Endothelial cell of hepatic sinusoid (primary cell): ENCODE measurements around the gene CTAGE4.
"Not testable (repeated sequence)": the region's sequence is repeated elsewhere in the genome, so short reads cannot be mapped to it uniquely, and the experiment has no call there.

Source experiments
- in situ Hi-C: cut with HindIII; loops from 2 replicates; pipeline ENCODE4 v1.10.0; 2017; ENCODE audit warnings: low sequenced_read_pairs

The CTAGE4 gene, protein sequence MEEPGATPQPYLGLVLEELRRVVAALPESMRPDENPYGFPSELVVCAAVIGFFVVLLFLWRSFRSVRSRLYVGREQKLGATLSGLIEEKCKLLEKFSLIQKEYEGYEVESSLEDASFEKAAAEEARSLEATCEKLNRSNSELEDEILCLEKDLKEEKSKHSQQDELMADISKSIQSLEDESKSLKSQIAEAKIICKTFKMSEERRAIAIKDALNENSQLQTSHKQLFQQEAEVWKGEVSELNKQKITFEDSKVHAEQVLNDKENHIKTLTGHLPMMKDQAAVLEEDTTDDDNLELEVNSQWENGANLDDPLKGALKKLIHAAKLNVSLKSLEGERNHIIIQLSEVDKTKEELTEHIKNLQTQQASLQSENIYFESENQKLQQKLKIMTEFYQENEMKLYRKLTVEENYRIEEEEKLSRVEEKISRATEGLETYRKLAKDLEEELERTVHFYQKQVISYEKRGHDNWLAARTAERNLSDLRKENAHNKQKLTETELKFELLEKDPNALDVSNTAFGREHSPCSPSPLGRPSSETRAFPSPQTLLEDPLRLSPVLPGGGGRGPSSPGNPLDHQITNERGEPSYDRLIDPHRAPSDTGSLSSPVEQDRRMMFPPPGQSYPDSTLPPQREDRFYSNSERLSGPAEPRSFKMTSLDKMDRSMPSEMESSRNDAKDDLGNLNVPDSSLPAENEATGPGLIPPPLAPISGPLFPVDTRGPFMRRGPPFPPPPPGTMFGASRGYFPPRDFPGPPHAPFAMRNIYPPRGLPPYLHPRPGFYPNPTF

DNA sequence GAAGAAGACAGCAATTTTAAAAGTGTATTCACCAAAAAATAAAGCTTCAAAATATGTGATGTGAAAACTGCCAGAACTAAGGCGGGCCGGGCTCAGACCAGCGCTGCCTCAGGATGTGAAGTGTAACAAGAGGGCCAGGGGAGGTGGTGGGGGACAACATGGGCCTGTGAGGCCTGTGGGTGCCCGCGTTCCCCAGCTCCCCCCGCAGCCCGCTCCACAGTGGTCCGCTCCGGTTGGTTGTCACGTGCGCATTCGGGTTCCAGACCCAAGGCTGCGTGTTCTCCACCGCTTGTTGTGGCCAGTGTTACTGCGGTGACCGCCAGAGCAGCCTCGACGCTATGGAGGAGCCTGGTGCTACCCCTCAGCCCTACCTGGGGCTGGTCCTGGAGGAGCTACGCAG is at the start of gene CTAGE4:
Gene CTAGE4, plus strand, starts transcription at position 301 of the 400 bp plus-strand sequence. Its CDS starts 38 bp downstream, at position 339.
- in situ Hi-C loops = not testable (repeated sequence)

DNA sequence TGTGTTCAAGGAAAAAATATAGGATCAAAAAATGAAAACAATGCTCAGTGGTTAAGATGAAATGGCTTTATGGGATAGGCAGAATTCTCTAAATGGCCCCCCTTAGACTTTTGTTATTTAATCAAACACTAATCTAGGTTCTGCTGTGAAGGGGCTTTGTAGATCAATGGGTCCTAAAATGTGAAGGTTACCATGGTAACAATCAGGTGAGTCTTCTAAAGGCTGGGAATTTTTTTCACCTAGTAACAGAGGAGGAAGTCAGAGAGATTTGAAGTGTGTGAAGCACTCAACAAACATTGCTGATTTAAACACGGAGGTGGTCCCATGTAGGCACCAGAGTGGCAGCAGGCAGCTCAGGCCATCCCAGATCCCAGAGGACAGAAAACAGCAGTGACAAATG is 49.1 kb upstream of the CTAGE4 start:
- in situ Hi-C loops = no loop called here

DNA sequence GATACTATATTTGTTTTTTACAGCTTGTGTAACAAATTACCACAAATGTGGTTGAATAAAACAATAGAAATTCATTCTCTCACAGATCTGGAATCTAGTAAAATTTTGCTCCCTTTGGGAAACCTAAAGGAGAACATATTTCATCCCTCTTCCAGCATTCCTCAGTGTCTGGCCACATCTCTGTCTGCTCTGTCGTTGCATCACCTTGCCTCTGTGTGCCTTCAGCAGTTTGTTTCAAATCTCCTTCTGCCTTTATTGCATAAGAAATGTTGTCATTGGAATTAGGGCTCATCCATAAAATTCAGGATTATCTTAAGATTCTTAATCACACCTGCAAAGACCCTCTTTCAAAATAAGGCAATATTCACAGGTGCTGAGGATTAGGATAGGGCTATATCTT is 45.8 kb upstream of the CTAGE4 start:
- in situ Hi-C loops = no loop called here

DNA sequence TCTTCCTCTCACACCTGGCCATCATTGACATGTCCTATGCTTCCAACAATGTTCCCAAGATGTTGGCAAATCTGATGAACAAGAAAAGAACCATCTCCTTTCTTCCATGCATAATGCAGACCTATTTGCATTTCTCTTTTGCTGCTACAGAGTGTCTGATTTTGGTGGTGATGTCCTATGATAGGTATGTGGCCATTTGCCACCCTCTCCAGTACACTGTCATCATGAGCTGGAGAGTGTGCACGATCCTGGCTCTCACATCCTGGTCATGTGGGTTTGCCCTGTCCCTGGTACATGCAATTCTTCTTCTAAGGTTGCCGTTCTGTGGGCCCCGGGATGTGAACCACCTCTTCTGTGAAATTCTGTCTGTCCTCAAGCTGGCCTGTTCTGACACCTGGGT is 41.1 kb upstream of the CTAGE4 start:
- in situ Hi-C loops = no loop called here

DNA sequence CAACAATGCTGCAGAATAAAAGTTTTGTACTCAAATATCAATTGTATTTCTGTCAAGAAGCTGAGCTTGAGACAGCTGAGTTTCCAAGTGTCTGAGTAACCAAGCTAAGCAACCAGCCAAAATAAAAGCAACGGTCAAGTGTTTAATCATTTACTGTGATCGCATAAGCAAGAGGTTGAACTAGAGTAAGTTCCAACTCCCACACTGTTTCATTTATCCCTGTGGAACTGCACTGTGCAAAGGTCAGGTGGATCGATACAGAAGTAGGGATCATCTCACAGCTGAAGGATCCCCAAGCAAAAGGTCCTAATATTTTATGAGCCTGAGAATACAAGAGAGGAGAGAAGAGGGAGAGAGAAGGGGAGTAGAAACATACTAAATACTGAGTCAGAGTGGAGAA is 38.8 kb upstream of the CTAGE4 start:
- in situ Hi-C loops = no loop called here

DNA sequence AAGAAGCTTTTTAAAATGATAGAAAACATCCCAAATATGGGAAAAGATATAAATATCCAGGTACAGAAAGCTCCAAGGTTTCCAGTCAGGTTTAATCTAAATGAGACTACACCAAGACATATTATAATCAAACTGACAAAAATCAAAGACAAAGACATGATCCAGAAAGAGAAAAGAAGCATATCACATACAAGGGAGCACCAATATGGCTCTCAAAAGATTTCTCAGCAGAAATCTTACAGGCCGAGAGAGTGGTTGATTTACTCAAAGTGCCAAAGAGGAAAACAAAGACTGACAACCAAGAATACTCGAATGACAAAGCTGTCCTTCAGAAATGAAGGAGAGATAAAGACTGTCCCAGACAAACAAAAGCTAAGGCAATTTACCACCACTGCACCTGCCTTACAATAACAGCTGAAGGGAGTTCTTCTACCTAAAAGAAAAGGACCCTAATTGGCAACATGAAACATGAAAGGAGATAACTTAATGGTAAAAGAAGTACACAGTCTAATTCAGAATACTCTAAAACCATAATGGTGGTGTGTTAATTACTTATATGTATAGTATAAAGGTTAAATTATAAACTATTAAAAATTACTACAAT is 34.9 kb upstream of the CTAGE4 start:
- in situ Hi-C loops = no loop called here

DNA sequence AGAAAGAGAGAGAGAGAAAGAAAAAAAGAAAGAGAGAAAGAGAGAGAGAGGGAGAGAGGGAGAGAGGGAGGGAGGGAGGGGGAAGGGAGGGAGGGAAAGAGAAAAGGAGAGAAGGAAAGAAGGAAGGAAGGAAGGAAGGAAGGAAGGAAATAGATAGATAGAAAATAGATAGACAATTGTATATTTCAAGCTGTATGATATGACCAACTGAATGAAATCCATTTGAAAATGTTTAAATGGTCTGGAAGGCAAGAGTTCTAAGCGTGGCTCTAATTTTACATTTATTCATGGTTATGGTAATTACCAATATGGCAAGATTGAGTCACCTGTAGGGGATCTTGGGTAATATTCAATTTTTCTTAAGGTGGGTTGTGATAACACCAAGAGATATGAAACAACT is 24.4 kb upstream of the CTAGE4 start:
- in situ Hi-C loops = loop anchor here (25.0 kb wide), 1 partner anchor 278 kb away; no protein-coding TSS in a partner anchor

DNA sequence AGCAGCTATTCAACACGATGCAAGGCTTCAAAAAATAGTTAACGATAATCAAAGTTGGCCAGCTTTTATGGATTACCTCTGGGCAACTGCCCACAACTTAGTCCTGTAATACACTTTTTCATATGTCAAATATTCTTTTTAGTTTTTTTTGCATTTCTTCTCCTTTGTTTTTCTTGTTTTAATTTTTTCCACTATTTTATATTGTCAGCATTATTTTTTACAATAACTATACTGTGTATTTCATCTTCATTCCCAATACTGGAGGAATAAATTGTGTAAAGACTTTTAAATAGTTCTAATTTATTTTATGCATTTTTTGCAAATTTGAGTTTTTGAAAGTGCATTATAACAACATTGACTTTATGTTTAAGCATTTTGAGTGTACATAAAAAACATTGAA is 18.5 kb upstream of the CTAGE4 start:
- in situ Hi-C loops = loop anchor here (25.0 kb wide), 1 partner anchor 273 kb away; no protein-coding TSS in a partner anchor

DNA sequence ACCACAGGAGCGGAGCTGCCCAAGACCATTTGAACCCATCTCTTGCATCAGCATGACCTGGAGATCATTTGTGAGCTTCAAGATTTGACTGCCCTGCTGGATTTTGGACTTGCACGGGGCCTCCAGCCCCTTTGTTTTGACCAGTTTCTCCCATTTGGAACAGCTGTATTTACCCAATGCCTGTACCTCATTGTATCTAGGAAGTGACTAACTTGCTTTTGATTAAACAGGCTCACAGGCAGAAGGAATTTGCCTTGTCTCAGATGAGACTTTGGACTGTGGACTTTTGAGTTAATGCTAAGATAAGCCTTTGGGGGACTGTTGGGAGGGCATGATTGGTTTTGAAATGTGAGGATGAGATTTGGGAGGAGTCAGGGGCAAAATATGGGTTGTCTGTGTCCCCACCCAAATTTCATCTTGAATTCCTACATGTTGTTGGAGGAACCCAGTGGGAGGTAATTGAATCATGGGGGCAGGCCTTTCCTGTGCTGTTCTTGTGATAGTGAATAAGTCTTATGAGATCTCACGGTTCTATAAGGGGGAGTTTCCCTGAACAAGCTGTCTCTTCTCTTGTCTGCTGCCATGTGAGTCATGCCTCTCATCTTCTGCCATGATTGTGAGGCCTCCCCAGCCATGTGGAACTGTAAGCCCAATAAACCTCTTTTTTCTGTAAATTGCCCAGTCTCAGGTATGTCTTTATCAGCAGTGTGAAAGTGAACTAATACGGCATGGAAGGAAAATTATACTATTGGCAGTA is 11.5 kb upstream of the CTAGE4 start:
- in situ Hi-C loops = loop anchor here (25.0 kb wide), 1 partner anchor 266 kb away; no protein-coding TSS in a partner anchor

DNA sequence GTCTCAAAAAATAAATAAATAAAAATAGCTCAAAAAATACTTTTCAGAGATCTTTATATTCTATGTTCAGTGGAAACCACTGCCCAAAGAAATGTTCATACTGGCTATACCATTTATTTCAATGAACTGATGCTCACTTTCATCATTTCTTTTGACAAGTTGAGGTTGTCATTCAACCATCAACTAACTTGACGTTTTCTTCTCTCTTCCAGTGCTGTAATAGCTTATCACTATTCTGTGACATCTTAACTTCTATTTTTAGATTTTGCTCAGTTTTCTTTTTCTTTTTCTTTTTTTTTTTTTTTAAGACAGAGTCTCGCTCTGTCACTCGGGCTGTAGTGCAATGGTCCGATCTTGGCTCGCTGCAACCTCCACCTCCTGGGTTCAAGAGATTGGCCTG is 8.7 kb upstream of the CTAGE4 start:
- in situ Hi-C loops = loop anchor here (25.0 kb wide), 1 partner anchor 263 kb away; no protein-coding TSS in a partner anchor

DNA sequence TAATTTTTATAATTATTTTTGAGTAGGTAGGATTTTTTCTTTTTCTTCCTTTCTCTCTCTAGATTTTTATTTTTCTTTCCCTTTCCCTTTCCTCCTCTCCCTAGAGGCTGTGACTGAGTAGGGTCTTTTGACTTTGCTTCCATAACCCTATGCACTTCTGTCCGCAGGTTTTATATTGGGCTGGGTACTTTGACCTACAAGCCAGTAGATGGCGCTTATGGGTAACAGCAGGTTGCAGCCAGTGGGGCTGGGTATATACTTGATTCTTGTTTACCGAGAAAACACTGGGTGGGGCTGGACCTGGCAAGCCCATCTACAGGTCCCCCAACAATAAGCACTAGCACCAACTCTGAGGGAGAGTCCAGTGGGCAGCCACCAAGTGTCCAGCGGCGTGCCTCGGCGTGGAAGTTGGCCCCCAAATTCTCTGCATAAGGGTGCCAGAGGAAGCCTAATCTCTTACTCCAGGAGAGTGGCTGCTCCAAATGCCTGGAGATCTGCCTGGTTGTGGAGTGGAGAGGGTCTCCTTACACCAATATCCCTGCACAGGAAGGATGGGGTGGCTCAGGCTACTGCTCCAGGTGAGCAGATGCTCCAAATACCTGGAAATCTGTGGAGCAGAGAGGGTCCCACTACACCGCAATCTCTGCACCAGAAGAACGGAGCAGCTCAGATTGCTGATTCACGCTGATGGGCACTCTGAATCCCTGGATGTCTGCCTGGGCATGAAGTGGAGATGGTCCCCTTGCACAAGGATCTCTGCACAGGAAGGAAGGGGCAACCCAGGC is 4.7 kb upstream of the CTAGE4 start:
- in situ Hi-C loops = not testable (repeated sequence)

DNA sequence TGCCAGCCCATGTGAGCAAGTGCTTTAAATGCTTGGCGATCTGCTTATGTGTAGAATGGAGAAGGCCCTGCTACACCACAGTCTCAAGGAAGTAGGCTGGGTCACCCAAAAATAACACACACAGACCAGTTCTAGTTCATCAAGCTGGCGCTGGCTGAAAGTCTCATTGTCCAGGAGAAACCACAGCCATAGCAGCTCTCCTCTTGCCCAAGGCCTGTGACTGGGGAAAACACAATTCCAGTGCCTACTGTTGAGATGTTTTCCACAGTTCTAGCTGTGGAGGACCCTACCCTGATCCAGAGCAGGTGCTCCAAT is 4.1 kb upstream of the CTAGE4 start:
- in situ Hi-C loops = not testable (repeated sequence)

DNA sequence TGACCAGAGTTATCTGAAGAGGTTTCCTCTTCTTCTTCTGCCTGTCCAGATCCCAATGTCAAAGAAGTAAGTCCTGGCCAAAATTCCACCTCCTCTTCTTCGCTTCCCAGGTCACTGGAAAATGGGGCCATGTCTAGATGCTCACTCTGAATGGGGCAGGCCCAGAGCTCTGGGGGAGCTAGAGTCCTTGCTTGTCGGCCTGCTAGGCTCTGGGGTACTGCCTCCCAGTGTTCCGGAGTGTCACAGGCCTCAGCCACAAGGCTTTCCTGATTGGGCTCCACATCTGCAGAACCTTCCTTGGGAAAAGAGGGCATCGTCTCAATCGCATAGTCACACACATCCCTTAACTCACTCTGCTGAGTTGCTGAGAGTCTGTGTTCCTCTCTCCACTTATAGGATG is 4.6 kb downstream of the CTAGE4 start:
- in situ Hi-C loops = not testable (repeated sequence)

DNA sequence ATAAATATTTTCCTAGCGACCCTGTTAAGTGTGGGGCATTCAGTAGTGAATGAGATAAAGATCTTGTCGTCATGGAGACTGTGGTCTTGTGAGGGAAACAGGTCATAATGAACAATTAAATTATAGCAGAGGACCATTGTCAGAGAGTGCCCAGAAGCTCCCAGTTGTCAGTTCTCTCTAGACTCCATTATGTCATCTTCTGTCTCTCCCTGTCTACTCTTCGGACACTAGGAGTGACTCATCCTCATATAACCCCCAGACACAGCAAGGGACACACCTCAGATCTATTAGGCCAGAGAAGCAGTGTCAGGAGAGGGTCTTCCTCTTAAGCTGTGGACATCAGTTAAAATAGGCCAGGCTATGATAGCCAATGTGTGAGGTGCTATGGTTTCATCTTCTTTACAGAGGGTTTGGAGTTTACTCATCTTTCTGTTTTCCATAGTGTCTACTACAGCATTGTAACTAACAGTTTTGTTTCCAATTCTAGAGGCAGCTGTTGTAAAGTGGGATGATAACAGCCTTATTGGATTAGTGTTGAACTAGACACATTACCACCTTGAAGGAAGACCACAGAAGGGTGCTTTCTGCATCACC is 5.4 kb downstream of the CTAGE4 start:
- in situ Hi-C loops = not testable (repeated sequence)

DNA sequence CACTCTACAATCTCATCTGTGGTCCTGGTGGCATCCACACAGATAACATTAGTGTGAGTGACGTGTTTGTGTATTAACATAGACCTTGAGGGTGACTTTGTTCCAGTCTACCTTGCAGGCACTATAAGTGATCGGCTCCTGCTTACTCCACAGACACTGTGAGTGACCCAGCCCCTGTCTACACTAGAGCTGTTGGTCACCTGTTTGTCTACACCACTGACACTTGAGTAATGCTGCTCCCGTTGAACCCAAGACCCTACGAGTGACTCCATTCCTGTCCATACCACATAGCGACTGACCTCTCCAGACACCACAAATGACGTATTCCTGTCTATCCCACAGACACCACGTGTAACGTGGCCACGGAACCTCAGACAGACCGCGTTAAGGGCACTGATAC is 10.5 kb downstream of the CTAGE4 start:
- in situ Hi-C loops = not testable (repeated sequence)

DNA sequence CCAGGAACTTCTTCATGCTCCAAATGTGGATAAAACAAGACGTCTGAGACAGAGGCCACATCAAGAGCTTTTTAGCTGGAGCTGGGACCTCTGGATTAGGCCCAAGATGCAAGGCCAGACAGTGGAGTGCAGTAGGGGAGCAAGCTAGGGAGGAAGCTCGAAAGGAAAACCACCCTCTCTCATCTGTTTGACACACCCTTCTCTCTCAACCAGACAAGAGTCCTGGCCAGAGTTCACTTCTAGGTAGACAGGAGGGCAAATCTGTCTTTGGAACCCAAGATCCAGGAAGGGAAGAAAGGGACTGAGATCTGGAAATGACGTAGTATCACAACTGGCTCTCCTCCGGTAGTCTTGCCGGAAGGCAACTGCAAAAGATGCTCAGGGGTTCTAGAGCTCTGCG is 11.2 kb downstream of the CTAGE4 start:
- in situ Hi-C loops = not testable (repeated sequence)

DNA sequence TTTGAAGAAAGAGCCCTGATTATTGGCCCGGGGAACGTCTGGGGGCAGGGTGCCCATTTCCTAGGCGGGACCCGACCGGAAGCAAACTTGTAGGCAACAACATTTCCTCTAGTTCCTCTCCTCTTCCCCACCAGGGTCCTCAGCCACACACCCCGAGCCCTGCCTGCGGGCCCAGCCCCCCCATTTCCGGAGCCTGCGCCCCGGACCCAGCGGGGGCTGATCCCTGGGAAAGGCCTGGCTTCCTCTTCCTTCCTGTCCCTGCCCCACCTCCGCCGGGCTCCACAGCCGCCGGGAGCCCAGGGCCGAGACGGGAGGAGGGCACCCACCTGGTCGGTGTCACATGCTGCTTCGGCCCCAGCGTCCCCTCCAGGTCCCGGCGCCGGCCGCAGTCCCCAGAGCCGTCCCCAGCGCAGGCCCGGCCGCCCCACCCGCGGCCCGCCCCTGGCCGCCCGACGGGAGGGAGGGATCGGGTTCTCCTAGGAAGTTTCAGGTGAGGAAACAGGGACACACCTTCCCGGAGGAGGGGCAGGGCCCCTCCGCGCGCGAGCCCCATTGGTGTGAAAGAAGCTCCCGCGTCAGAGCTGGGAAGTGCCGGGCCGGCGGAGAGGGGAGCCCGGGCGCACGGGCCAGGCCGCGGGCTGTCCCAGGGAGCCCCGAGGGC is 12.1 kb downstream of the CTAGE4 start, which contains the start of gene ARHGEF35:
Gene ARHGEF35, minus strand, starts transcription at position 622 of the 661 bp plus-strand sequence. CDS start 7,450 bp downstream, outside the sequence.
- in situ Hi-C loops = not testable (repeated sequence)

DNA sequence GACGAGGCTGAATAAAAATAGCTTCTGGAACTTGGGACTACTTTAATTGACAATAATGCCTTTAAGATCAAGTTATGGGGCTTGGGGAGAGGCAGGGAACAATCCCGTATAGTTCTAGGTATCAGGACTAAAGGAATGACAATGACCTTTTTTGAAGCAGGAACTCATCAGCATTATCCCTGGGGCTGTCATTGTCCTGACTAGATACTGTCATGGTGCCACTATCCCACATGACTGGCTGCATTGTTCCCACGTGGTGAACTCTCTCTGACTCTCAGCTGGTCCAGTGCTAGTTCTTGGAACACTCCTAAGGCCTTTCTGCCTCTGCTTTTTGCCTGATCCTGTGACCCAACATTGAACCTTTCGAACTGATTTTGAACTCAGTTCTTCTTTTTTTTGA is 15.7 kb downstream of the CTAGE4 start:
- in situ Hi-C loops = not testable (repeated sequence)

DNA sequence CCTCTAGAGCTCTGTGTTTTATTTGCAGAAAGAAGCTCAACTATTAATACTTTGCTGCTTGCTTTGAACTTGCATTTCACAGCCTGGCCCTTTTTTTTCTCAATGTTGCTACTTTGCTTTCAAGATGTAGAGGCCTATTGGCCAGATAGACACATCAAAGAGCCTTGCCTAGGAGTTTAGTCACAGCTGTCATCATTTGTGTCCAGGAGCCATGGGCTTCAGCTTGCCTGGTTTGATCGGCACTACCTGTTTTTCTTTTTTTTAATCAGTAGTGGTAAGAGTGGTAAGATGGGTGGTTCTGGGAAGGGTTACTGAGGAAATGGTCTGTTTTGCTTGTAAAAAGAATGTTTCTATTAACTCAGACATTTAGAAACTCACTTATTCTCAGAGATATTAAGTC is 18.7 kb downstream of the CTAGE4 start:
- in situ Hi-C loops = not testable (repeated sequence)
